ENCODE results near the gene OR5K3.
"Not testable (repeated sequence)": the region's sequence is repeated elsewhere in the genome, so short reads cannot be mapped to it uniquely, and the experiment has no call there.

The OR5K3 gene, protein sequence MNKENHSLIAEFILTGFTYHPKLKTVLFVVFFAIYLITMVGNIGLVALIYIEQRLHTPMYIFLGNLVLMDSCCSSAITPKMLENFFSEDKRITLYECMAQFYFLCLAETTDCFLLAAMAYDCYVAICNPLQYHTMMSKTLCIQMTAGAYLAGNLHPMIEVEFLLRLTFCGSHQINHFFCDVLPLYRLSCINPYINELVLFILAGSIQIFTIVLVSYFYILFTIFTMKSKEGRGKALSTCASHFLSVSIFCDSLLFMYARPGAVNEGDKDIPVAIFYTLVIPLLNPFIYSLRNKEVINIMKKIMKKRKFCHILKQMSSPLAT

DNA sequence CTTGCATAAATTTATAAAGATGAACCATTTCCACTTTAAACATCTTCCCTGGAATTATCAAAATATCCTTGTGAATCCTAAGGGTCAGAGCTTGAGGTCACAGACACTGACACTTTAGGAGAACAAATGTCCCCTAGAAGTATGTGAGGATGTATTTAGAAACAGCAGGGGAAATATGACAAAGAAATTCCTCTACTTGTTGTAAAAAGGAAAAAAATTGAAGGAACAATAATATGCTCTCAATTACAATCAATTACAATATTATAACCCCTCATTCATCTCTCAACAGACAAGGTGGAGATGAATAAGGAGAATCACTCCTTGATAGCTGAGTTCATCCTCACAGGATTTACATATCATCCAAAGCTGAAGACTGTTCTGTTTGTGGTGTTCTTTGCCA, at the start of gene OR5K3:
Gene OR5K3, plus strand, starts transcription at position 301 of the 400 bp plus-strand sequence. Its CDS starts 0 bp downstream, at position 301.
- no peak for DNase-seq (ENCODE audit: low spot score)

DNA sequence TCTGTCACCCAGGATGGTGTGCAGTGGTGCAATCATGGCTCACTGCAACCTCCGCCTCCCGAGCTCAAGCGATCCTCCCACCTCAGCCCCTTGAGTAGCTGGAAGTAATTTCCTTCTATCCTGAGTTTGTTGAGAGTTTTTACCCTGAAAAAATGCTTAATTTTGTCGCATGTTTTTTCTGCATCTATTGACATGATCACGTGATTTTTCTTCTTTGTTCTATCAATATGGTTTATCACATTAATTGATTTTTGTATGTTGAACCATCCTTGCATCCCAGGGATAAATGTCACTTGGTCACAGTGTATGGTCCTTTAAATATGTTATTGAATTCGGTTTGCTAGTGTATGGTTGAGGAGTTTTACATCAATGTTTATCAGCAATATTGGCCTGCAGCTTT, 48.7 kb upstream of the OR5K3 start:
- DNase-seq (ENCODE audit: low spot score): no peak

DNA sequence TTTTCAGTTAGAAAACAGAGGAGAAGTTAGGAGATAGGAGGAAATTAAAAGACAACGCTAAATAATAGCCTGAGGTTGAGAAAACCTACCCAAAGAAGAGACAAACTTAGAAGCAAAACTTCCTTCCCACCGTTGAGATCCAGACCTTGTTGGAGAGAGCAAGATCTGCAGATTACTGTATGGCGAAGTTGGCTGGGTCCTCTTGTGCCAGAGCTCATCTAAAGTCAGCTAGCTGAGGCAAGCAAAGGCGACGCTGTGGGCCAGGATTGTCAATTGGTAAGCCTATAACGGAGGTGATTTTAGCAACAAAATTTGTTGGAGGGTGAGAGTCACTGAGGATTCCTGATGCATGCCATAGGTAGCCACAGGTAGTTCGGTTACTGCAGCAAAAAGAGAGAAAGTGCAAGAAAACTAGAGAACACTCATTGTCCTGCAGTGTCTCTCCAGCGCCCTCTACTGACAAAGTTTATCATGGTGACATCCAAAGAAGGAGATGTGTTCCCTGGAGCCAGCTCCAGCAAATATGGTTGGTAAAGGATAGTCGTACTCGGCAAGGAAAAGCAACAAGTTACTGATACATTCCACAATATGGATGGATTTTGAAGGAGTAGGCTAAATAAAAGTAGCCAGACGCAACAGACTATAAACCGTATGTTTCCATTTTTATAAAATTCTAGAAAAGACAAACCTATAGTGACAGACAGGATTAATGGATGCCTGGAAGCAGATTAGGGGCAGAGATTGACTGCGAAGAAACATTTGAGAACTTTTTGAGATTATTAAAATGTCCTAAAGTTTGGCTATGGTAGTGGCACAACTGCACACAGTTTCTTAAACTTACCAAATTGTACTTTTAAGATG, 46.6 kb upstream of the OR5K3 start:
- DNase-seq (ENCODE audit: low spot score): peak; percentile 43

DNA sequence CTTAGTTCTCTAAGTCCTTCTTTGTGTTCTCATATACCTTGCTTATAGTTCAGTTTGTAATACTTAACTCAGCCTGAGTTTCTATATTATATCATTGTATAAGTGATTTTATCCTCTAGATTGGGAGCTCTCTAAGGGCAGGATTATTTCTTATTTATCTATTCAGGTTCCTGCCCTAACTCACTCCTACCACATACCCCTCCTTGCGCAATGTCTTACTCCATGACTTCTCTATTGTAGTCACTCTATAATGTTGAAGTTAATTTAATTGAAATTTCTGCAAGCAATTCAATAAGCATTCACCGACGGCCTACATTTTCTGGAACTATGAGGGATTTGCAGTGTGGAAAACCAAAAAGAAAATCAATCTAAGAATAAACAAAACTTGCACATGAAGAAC, 40.4 kb upstream of the OR5K3 start:
- DNase-seq (ENCODE audit: low spot score): no peak

DNA sequence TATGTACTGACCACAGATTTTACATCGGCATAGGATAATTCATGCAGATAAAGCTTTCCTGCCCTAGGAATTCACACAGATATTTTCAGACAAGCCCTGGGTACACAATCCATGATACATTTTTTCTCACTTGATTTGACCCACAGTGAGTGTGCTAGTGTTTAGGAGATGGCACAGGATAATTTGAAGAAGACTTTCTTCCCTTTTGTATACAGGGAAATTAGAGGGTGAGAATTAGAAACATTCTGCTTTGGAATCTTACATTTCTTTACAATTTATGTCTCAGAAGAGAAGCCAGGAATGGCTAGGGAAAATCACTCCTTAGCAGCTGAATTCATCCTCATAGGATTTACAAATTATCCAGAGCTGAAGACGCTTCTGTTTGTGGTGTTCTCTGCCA, 36.9 kb upstream of the OR5K3 start, which contains the start of gene OR5K4:
Gene OR5K4, plus strand, starts transcription at position 301 of the 400 bp plus-strand sequence. Its CDS starts 0 bp downstream, at position 301.
- DNase-seq (ENCODE audit: low spot score): no peak

DNA sequence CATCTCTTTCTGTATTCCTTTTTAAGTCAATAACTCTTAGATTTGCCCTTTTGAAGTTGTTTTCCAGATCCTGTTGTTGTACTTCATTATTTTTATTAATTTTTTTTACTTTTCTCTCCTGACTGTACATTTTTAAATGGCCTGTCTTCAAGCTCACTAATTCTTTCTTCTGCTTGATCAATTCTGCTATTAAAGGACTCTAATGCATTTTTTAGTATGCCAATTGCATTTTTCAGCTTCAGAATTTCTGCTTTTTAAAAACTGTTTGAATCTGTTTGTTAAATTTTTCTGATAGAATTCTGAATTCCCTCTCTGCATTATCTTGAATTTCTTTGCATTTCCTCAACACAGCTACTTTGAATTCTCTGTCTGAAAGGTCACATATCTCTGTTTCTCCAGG, 31.2 kb upstream of the OR5K3 start:
- no peak for DNase-seq (ENCODE audit: low spot score)

DNA sequence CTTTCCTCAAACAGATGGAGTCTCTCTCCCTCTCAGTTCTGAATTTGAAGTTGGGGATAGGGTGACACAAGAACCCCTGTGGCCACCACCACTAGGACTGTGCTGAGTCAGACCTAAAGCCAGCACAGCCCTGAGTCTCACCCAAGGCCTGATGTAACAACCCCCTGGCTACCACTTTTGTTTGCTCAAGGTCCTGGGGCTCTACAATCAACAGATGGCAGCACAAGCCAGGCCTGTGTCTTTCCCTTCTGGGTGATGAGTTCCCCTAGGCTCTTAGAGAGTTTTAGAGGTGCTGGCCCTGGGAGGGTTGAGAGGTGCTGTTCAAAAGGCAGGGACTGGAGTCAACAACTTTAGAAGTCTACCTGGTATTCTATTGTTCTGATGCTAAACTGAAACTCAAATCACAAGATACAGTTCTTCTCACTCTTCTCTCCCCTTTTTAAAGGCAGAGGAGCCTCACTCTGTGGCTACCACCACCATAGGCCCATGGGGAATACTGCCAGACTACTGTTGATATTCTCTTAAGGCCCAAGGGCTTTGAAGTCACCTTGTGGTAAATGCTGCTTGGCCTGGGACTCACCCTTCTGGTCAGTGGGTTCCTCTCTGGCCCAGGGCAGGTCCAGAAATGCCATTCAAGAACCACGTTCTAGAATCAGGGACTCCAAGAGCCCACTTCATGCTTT, 30.3 kb upstream of the OR5K3 start:
- no peak for DNase-seq (ENCODE audit: low spot score)

DNA sequence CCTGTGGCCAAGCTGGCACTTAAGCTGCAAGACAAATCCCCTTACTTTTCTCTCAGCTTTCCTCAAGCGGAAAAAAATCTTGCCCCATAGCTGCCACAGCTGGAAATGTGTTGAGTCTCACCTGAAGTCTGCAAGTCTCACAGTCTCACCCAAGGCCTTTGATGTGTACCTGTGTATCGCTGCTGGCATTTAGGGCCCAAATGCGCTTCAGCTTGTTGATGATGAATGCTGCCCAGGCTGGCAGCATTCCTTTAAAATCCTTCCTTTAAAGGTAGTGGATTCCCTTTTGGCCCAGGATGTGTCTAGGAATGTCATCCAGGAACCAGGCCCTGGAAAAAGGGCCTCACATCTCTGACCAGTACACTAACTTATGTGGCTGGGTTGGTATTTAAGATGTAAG, 29.8 kb upstream of the OR5K3 start:
- DNase-seq (ENCODE audit: low spot score): no peak

DNA sequence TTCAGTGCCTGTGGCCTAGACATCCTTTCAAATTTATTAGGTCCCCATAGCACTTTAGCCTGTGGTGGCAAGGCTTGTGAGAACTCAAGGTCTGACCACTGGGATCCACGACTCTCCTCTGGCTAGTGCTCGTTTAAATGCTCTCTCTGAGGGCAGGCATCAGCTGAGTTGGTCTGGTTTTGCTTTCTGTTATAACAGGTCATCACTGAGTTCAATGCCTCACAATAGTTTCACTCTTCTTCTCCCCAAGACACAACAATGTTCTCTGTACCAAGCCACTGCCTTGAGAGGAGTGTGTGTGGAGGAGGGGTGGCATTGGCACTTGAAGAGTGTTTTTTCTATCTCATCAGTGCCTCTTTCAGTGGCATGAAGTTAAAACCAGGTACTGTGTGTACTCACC, 29.2 kb upstream of the OR5K3 start:
- DNase-seq (ENCODE audit: low spot score): no peak

DNA sequence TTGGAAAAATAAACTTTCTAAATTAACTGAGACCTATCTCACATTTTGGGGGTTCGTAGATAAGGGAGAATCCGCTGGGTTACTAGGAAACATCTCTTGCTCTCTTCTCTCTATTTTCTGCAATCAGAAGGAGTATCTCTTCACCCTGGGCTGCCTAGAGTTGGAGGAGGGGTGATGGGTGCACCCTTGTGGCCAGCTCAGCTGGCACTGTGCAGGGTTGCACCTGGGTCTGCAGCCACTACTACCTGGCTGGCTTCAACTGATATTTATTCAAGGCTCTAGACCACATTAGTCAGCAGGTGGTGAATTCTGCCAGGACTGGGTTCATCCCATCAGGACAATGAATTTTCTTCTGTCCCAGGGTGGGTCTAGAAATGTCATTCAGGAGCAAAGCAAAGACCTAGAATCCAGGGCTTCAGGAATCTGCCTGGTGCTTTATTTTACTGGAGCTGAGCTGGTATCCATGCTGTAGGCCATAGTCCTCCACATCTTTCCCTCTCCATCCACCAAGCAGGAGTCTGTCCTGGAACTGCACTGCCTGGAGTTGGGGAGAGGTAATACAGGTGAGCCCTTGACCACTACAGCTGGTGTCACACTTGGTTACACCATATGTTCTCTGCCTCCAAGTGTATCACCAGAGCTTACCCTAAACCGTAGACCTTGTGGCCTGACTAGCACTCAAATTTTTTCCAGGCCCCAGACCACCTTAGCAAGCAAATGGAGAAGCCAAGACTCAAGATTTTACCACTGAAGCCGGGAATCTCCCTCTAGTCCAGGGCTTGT, 22.8 kb upstream of the OR5K3 start:
- no peak for DNase-seq (ENCODE audit: low spot score)

DNA sequence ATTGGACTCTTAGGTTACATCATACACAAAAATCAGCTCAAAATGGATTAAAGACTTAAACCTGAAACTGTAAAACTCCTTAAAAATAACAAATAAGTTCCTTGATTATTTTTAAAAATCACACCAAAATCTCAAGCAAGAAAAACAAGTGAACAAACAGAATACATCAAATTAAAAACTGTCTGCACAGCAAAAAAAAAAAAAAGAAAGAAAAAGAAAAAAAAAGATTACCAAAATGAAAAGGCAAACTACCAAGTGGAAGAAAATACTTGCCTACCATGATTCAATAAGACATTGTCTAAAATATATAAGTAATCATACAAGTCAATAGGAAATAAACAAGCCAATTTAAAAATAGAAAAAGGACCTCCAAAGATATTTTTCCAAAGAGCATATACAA, 19.3 kb upstream of the OR5K3 start:
- DNase-seq (ENCODE audit: low spot score): no peak

DNA sequence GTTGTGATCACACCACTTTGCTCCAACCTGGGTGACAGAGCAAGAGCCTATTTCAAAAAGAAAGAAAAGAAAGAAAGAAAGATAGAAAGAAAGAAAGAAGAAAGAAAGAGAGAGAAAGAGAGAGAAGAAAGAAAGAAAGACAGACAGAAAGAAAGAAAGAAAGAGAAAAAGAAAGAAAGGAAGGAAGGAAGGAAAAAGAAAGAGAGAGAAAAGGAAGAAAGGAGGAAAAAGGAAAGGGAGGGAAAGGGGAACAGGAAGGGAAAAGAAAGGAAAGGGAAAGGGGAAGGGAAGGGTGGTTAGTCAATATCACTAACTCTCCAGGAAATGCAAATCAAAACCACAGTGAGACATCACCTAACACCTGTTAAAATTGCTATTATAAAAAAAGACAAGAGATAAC, 18.6 kb upstream of the OR5K3 start:
- DNase-seq (ENCODE audit: low spot score): no peak

DNA sequence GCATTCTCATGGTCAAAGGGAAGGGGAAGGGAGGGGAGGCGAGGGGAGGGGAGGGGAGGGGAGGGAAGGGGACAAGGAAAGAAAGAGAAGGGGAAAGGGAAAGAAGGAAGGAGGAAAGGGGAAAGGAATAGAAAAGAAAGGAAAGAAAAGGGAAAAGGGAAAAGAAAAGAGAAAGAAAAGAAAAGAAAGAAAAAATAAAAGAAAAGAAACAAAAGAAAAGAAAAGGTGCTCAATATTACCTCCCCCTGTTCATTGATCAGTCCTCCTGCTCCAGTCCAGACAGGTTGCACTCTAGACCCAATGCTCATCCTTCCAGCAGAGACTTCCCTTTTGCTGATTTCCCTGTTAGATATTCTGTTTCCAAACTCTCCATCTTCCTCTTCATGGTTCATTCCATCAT, 18.0 kb upstream of the OR5K3 start:
- no peak for DNase-seq (ENCODE audit: low spot score)

DNA sequence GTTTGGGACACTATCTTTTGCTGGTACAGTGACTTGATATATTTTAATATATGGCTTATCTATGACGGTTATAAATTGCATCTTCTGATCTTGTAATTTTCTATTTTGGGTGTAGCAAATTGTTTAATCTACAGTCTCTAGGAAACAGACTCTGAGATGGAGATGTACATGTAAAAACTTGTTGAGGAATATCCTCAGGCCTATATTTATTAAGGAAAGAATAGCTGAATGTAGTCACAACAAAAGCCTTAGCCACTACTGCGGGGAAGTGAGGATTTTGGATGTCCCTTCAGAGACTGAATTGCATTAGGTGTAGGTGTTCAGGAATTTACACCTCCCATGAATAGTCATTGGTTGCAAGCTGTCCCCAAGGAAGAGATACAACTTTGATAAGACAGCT, 13.8 kb upstream of the OR5K3 start:
- DNase-seq (ENCODE audit: low spot score): no peak

DNA sequence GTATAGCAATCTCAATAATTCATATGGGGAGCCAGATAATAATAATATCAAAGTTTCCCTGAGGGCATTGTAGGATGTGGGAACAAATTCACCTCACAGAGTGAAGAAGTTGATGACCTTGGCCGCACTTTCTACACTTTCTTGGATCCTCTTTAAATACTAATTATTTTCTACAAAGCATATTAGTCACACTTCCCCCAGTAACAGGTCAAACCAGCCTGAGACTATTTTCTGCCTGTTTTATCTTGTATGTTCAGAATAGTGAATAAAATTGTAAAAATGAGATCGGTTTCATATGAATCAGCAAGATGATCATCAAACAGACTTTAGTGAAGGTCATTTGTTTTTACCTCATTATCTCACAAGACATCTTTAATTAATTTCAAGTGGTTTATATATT, 2.3 kb upstream of the OR5K3 start:
- DNase-seq (ENCODE audit: low spot score): no peak

DNA sequence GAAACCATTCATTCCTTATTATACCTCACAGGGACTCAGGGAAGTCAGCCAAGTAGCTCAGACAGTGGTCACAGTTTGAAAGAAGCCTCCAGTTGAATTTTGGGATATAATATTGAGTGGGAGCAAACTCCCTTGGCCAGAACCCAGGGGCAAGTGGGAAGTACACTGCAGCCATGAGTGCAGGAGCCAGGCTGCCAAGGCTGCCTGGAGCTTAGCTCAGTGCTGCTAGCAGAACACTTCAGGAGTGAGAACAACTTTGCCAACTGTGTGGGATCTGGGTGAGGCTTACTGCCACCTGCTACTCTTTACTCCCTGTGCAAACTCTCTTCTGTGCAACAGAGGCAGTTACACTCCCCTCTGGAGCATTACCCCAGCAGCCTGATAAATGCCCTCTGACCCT, 4.6 kb downstream of the OR5K3 start:
- DNase-seq (ENCODE audit: low spot score): no peak

DNA sequence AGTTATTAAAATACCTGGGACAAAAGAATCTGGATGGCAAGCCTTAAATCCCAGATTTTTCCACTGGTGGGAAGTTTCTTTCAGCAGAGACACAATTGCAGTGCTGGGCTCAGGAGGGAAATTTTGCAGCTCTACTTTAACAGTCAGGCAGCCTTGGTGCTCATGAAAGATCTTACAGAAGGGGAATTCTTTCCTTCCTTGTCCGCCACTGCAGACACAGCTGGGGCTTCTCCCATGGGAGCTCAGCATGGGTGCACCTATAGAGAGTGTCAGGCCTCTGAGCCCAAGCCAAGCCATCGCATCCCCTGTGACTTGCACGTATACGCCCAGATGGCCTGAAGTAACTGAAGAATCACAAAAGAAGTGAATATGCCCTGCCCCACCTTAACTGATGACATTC, 6.0 kb downstream of the OR5K3 start:
- not testable (repeated sequence) for DNase-seq (ENCODE audit: low spot score)

DNA sequence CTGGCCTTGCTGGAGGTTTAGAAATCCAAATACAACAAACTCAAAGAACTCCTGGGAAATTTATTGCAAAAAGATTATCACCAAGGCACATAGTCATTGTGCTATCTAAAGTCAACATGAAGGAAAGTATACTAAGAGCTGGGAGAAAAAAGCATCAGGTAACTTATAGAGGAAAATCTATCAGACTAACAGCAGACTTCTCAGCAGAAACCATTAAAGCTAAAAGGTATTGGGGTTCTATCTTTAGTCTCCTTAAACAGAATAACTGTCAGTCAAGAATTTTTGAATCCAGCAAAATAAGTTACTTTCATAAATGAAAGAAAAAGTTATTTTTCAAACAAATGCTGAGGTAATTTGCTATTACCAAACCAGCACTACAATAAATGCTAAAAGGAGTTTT, 8.0 kb downstream of the OR5K3 start:
- no peak for DNase-seq (ENCODE audit: low spot score)

DNA sequence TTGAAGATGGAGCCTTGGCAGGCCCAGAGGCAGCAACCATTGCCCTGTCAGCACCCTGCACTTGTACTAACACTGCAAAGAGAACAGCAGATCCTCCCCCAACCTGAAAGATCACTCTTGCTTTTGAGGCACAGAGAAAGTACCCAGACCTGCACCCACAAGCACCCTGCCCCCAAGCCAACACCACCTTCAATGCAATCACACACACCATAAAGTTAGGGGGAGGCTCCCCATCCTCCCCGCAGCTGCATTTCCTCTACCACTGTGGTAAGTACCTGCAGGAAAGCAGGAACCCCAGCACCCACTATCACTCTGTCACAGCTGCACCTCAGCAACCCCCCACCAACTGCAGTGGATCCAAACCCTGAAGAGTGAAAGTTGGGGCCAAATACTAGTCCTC, 12.0 kb downstream of the OR5K3 start:
- DNase-seq (ENCODE audit: low spot score): no peak

DNA sequence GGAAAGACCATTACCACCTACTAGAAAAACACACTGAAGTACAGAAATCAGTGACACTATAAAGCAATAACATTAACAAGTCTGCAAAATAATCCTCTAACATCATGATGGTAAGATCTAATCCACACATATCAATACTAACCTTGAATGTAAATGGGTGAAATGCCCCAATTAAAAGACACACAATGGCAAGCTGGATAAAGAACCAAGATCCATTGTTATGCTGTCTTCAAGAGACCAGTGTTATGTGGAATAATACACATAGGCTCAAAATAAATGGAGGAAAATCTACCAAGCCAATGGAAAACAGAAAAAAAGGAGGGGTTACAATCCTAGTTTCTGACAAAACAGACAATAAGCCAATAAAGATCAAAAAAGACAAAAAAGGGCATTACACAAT, 13.5 kb downstream of the OR5K3 start:
- no peak for DNase-seq (ENCODE audit: low spot score)

DNA sequence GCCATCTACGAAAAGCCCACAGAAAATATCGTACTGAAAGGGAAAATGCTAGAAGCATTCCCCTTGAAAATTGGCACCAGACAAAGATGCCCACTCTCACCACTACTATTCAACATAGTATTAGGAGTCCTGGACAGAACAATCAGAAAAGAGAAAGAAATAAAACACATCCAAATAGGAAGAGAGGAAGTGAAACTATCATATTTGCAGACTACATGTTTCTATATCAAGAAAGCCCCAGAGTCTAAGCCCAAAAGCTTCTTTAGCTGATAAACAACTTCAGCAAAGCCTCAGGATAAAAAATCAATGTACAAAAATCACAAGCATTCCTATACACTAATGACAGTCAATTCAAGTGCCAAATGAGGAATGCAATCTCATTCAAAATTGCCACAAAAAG, 15.6 kb downstream of the OR5K3 start:
- no peak for DNase-seq (ENCODE audit: low spot score)

DNA sequence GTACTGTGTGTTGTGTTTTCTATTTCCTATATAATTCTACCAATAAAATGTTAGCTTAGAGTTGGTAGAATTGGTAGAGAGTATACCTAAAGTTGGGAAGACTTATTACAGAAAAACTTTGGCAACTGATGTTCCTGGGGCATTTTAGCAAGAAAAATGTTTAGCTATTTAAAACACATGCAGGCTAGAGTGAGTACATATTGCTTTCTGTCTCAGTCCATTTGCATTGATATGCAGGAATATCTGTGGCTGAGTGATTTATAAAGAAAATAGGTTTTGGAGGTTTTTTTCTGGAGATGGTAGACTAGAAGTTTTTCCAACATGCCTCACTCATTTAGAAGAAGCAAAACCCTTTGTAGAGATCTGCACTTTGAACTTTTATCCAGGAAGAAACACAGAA, 42.1 kb downstream of the OR5K3 start:
- DNase-seq (ENCODE audit: low spot score): no peak
